ENCODE results near the gene FAM120A.
"Not testable (repeated sequence)": the region's sequence is repeated elsewhere in the genome, so short reads cannot be mapped to it uniquely, and the experiment has no call there.

Gene FAM120A

GRCh38 chr9:93500571-93501298, 49.2 kb downstream of the FAM120A start:
- Histone ChIP-seq H3K4me3 (peak overlapping the region in 2 of 7 experiments; percentile 15 to 26), H3K27ac (peak overlapping the region in 17 of 21 experiments; percentile 18 to 76 (median 60))

- peak overlapping the region in 17 of 21 experiments; percentile 18 to 76 (median 58) for H3K27ac ChIP-seq
- H3K4me3 ChIP-seq: peak overlapping the region in 2 of 7 experiments; percentile 15 to 26
These were observed 49.9 kb downstream of the FAM120A start for GRCh38 chr9:93501406-93501805.

GRCh38 chr9:93503381-93503780, 51.9 kb downstream of the FAM120A start:
- H3K27ac ChIP-seq: no peak overlapping the region
- no peak overlapping the region for H3K4me3 ChIP-seq

- Histone ChIP-seq H3K4me3 (no peak overlapping the region), H3K27ac (peak overlapping the region in 4 of 21 experiments; percentile 5 to 62 (median 50))
These were observed 54.2 kb downstream of the FAM120A start for GRCh38 chr9:93505541-93506132.

GRCh38 chr9:93507768-93508167, 56.3 kb downstream of the FAM120A start:
- no peak overlapping the region for H3K4me3 ChIP-seq
- H3K27ac ChIP-seq: no peak overlapping the region

- no peak overlapping the region for H3K4me3 ChIP-seq
- no peak overlapping the region for H3K27ac ChIP-seq
These were observed 56.7 kb downstream of the FAM120A start for GRCh38 chr9:93508207-93508606.

GRCh38 chr9:93509084-93509483, 57.6 kb downstream of the FAM120A start:
- Histone ChIP-seq H3K27ac (no peak overlapping the region), H3K4me3 (no peak overlapping the region)

- H3K4me3 ChIP-seq: no peak overlapping the region
These were observed 58.6 kb downstream of the FAM120A start for GRCh38 chr9:93510041-93510440.

GRCh38 chr9:93511228-93511627, 59.7 kb downstream of the FAM120A start:
- H3K27ac ChIP-seq: peak overlapping the region in 1 of 21 experiments; percentile 6

More at GRCh38 chr9:93510041-93510440, 58.6 kb downstream of the FAM120A start:
- H3K27ac ChIP-seq: no peak overlapping the region

GRCh38 chr9:93512170-93512812, 60.8 kb downstream of the FAM120A start:
- not testable (repeated sequence) for H3K4me3 ChIP-seq
- peak overlapping the region in 3 of 21 experiments; percentile 6 to 43 (median 42) for H3K27ac ChIP-seq

More at GRCh38 chr9:93511228-93511627, 59.7 kb downstream of the FAM120A start:
- not testable (repeated sequence) for H3K4me3 ChIP-seq

GRCh38 chr9:93513606-93514005, 62.1 kb downstream of the FAM120A start:
- no peak overlapping the region for H3K27ac ChIP-seq

GRCh38 chr9:93517331-93517730, 65.8 kb downstream of the FAM120A start:
- no peak overlapping the region for H3K4me3 ChIP-seq
- H3K27ac ChIP-seq: no peak overlapping the region

More at GRCh38 chr9:93513606-93514005, 62.1 kb downstream of the FAM120A start:
- H3K4me3 ChIP-seq: no peak overlapping the region

GRCh38 chr9:93520523-93520922, 69.0 kb downstream of the FAM120A start:
- Histone ChIP-seq H3K4me3 (no peak overlapping the region), H3K27ac (no peak overlapping the region)

- H3K4me3 ChIP-seq: no peak overlapping the region
- H3K27ac ChIP-seq: no peak overlapping the region
These were observed 71.3 kb downstream of the FAM120A start for GRCh38 chr9:93522736-93523135.

- no peak overlapping the region for H3K4me3 ChIP-seq
- H3K27ac ChIP-seq: no peak overlapping the region
These were observed 72.1 kb downstream of the FAM120A start for GRCh38 chr9:93523518-93524144.

- H3K27ac ChIP-seq: no peak overlapping the region
- H3K4me3 ChIP-seq: no peak overlapping the region
These were observed 74.0 kb downstream of the FAM120A start for GRCh38 chr9:93525476-93525875.

- Histone ChIP-seq H3K27ac (no peak overlapping the region), H3K4me3 (no peak overlapping the region)
These were observed 79.9 kb downstream of the FAM120A start for GRCh38 chr9:93531374-93531773.

GRCh38 chr9:93532141-93532540, 80.7 kb downstream of the FAM120A start:
- Histone ChIP-seq H3K27ac (no peak overlapping the region), H3K4me3 (no peak overlapping the region)

- Histone ChIP-seq H3K4me3 (no peak overlapping the region), H3K27ac (no peak overlapping the region)
These were observed 82.4 kb downstream of the FAM120A start for GRCh38 chr9:93533863-93534262.

GRCh38 chr9:93536167-93536566, 84.7 kb downstream of the FAM120A start:
- Histone ChIP-seq H3K4me3 (no peak overlapping the region), H3K27ac (no peak overlapping the region)

Measured in skin epidermis (tissue), 12 donors.